ENCODE data around the gene POLD1.

- TF ChIP-seq POLR2AphosphoS5 (IDR thresholded peaks at IDR 0.05): peak in 1 of 3 donors; percentile 37
- TF ChIP-seq CTCF (IDR thresholded peaks at IDR 0.05 in 8 of 11, conservative IDR thresholded peaks at IDR 0.05 in 3 of 11): no peak
These were observed 5.8 kb upstream of the POLD1 start for GRCh38 chr19:50378169-50378862.
